ENCODE results near the gene POLA2.

The POLA2 gene

GRCh38 chr11:65315204-65315865 is 53.6 kb downstream of the POLA2 start:
- peak overlapping the region; percentile 63 for H3K4me3 ChIP-seq (ENCODE audit: low read depth, low read length)
- TF ChIP-seq, protein P1, sequence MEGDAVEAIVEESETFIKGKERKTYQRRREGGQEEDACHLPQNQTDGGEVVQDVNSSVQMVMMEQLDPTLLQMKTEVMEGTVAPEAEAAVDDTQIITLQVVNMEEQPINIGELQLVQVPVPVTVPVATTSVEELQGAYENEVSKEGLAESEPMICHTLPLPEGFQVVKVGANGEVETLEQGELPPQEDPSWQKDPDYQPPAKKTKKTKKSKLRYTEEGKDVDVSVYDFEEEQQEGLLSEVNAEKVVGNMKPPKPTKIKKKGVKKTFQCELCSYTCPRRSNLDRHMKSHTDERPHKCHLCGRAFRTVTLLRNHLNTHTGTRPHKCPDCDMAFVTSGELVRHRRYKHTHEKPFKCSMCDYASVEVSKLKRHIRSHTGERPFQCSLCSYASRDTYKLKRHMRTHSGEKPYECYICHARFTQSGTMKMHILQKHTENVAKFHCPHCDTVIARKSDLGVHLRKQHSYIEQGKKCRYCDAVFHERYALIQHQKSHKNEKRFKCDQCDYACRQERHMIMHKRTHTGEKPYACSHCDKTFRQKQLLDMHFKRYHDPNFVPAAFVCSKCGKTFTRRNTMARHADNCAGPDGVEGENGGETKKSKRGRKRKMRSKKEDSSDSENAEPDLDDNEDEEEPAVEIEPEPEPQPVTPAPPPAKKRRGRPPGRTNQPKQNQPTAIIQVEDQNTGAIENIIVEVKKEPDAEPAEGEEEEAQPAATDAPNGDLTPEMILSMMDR (IDR thresholded peaks at IDR 0.05; ENCODE audit: low read depth, low read length) = peak; percentile 95
- TF ChIP-seq POLR2A (IDR thresholded peaks at IDR 0.05; ENCODE audit: extremely low read depth, insufficient read length) (no peak), MYC (IDR thresholded peaks at IDR 0.05; ENCODE audit: low read depth, low read length) (peak; percentile 89)
- TF ChIP-seq, protein P2, sequence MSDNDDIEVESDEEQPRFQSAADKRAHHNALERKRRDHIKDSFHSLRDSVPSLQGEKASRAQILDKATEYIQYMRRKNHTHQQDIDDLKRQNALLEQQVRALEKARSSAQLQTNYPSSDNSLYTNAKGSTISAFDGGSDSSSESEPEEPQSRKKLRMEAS (IDR thresholded peaks at IDR 0.05; ENCODE audit: low read depth, low read length) = peak; percentile 81
- DNase-seq (ENCODE audit: low read depth) = peak; percentile 83

- TF ChIP-seq MYC (IDR thresholded peaks at IDR 0.05; ENCODE audit: low read depth, low read length) (no peak), POLR2A (IDR thresholded peaks at IDR 0.05; ENCODE audit: extremely low read depth, insufficient read length) (no peak)
- TF ChIP-seq, protein P2 (IDR thresholded peaks at IDR 0.05; ENCODE audit: low read depth, low read length) = no peak
- TF ChIP-seq, protein P1 (IDR thresholded peaks at IDR 0.05; ENCODE audit: low read depth, low read length) = no peak
- no peak for DNase-seq (ENCODE audit: low read depth)
- H3K4me3 ChIP-seq (ENCODE audit: low read depth, low read length) = peak overlapping the region; percentile 28
Observed at GRCh38 chr11:65315866-65316226, 54.1 kb downstream of the POLA2 start.

DNA sequence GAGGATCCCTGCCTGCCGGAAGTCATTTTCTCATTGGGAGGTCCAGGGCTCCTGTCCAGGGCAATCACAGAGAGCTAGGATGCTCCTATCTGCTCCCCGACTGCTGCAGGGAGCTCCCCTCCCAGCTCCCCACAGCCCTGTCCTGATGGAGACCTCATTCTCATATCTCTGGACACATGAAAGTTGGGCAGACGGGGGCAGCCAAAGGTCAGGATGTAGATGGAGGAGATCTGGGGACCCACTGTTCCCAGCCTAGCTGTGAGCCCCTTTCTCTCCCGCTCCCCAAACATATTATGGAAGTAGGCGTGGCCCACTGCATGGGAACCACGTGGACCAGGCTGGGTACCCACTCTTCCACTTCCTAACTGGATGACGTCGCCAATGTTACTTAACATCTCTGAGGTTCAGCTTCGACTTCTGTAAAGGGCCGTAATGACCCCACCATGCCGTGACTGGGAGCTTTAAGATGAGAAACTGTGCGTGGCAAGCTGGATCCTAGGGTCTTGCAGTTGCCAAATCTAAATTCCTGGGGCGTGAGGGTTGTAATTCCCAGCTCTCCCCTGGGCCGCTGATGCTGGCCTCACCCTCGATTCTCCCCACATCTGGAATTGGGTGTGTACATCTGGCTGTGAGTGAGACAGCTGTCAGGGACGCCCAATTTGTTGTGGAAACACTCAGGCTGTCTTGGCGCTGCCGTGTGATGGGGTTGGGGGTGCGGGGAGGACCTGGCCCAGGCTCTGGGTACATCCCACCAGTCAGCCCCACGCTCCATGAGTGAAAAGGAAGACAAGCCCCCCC is 54.7 kb downstream of the POLA2 start:
- TF ChIP-seq MYC (IDR thresholded peaks at IDR 0.05; ENCODE audit: low read depth, low read length) (no peak), POLR2A (IDR thresholded peaks at IDR 0.05; ENCODE audit: extremely low read depth, insufficient read length) (no peak)
- TF ChIP-seq, protein P2 (IDR thresholded peaks at IDR 0.05; ENCODE audit: low read depth, low read length) = no peak
- TF ChIP-seq, protein P1 (IDR thresholded peaks at IDR 0.05; ENCODE audit: low read depth, low read length) = no peak
- H3K4me3 ChIP-seq (ENCODE audit: low read depth, low read length) = no peak overlapping the region
- DNase-seq (ENCODE audit: low read depth) = peak; percentile 44

DNA sequence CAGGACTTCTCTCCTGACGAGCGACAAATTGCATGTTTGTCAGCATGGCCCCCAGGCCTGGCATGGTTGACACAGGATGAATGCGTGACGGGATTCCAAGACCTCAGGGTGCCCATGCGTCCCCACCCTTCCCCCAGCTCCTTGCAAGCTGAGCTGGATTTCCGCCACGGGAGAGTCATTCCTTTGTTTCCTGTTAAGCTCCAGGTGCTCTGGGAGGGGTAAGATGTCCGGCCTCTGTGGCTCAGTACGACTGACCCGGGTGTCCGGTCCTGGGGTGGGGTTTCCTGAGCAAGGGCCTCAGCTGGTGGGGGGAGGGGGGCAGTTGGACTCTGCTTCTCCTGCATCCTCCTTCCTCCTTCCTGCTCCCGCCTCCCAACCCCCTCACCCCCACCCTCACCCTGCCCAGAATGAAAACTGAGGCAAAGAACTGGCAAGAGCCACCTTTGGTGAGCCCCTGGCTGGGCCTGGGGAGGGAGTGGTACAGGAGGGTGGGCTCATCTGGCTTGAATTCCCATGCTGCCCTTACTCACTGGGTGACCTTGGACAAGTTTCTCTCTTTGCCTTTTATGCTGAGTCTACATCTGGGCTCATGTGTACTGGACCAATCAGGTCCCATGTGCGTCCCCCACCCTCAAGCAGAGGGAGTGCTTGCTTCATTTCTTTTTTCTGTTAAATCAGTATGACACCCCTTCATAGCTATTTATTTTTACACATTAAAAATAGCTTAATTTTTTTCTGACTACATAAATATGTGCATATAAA is 55.4 kb downstream of the POLA2 start:
- DNase-seq (ENCODE audit: low read depth) = no peak
- no peak overlapping the region for H3K4me3 ChIP-seq (ENCODE audit: low read depth, low read length)
- TF ChIP-seq, protein P2 (IDR thresholded peaks at IDR 0.05; ENCODE audit: low read depth, low read length) = no peak
- TF ChIP-seq MYC (IDR thresholded peaks at IDR 0.05; ENCODE audit: low read depth, low read length) = no peak
- TF ChIP-seq, protein P1 (IDR thresholded peaks at IDR 0.05; ENCODE audit: low read depth, low read length) = no peak
- no peak for TF ChIP-seq POLR2A (IDR thresholded peaks at IDR 0.05; ENCODE audit: extremely low read depth, insufficient read length)

- no peak for DNase-seq (ENCODE audit: low read depth)
- no peak overlapping the region for H3K4me3 ChIP-seq (ENCODE audit: low read depth, low read length)
- TF ChIP-seq, protein P1 (IDR thresholded peaks at IDR 0.05; ENCODE audit: low read depth, low read length) = no peak
- TF ChIP-seq POLR2A (IDR thresholded peaks at IDR 0.05; ENCODE audit: extremely low read depth, insufficient read length) (no peak), MYC (IDR thresholded peaks at IDR 0.05; ENCODE audit: low read depth, low read length) (no peak)
- TF ChIP-seq, protein P2 (IDR thresholded peaks at IDR 0.05; ENCODE audit: low read depth, low read length) = no peak
Observed at GRCh38 chr11:65320386-65321075, 58.8 kb downstream of the POLA2 start.
